ENCODE measurements around the gene DNMT1.

The DNMT1 gene

GRCh38 chr19:10195199-10195519 lies 406 bp upstream of the DNMT1 start:
- in situ Hi-C loops (cut with MboI; ENCODE audit: low pct_unique_long_range_greater_than_20kb, low sequenced_read_pairs, unreplicated experiment) = no loop called here
- TF ChIP-seq CTCF (IDR thresholded peaks at IDR 0.05; ENCODE audit: extremely low read depth, insufficient read depth, missing control alignments) = no peak
- DNase-seq (ENCODE audit: low spot score) = no peak

GRCh38 chr19:10193790-10194499 lies 808 bp downstream of the DNMT1 start:
- in situ Hi-C loops (cut with MboI; ENCODE audit: low pct_unique_long_range_greater_than_20kb, low sequenced_read_pairs, unreplicated experiment) = no loop called here
- no peak for DNase-seq (ENCODE audit: low spot score)
- TF ChIP-seq CTCF (IDR thresholded peaks at IDR 0.05; ENCODE audit: extremely low read depth, insufficient read depth, missing control alignments) = no peak

DNA sequence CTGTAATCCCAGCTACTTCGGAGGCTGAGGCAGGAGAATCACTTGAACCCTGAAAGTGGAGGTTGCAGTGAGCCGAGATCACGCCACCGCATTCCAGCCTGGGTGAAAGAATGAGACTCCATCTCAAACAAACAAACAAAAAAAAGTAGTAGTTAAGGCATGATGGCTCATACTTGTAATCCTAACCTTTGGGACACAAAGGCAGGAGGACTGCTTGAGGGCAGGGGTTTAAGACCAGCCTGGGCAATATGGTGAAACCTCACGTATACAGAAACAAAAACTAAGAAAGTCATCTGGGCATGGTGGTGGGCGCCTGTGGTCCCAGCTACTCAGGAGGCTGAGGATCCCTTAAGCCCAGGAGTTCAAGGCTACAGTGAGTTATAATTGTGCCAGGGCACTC lies 1.8 kb downstream of the DNMT1 start:
- TF ChIP-seq CTCF (IDR thresholded peaks at IDR 0.05; ENCODE audit: extremely low read depth, insufficient read depth, missing control alignments) = no peak
- in situ Hi-C loops (cut with MboI; ENCODE audit: low pct_unique_long_range_greater_than_20kb, low sequenced_read_pairs, unreplicated experiment) = no loop called here
- DNase-seq (ENCODE audit: low spot score) = no peak

DNA sequence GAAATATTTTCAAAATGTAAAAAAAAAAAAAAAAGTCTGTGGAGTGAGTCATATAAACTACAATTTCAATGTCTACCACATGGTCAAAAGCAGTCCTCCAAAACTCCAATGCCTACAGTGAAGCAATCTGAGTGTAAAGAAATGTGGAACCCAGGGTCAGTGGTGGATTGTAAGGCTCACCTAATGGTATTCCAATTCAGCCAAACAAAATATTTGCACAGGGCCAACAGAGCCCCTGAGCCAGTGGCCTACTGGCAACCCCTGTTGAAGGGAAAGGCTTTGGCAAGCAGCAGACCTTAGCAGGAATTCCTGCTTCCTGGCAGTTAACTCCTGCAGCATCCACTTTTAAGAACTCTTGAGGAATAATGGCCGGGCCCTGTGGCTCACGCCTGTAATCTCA lies 3.4 kb downstream of the DNMT1 start:
- in situ Hi-C loops (cut with MboI; ENCODE audit: low pct_unique_long_range_greater_than_20kb, low sequenced_read_pairs, unreplicated experiment) = no loop called here
- DNase-seq (ENCODE audit: low spot score) = no peak
- TF ChIP-seq CTCF (IDR thresholded peaks at IDR 0.05; ENCODE audit: extremely low read depth, insufficient read depth, missing control alignments) = no peak

- no peak for TF ChIP-seq CTCF (IDR thresholded peaks at IDR 0.05; ENCODE audit: extremely low read depth, insufficient read depth, missing control alignments)
- in situ Hi-C loops (cut with MboI; ENCODE audit: low pct_unique_long_range_greater_than_20kb, low sequenced_read_pairs, unreplicated experiment) = no loop called here
- no peak for DNase-seq (ENCODE audit: low spot score)
Observed at GRCh38 chr19:10190026-10190425, 4.7 kb downstream of the DNMT1 start.

DNA sequence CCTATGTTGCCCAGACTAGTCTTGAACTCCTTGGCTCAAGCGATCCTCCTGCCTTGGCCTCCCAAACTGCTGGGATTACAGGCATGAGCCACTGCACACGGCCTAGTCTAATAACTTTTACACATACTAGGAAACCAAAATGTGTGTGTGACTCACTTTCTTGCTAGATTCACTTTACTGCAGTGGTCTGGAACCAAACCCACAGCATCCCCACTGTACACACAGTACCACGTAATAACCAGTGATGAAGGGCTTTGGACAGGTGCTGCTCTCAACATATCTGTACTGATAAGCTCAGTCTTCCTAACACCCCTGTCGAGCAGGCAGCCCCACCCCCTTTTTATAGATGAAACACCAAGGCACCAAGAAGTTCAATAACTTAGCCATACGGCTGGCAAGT lies 5.1 kb downstream of the DNMT1 start:
- no peak for DNase-seq (ENCODE audit: low spot score)
- in situ Hi-C loops (cut with MboI; ENCODE audit: low pct_unique_long_range_greater_than_20kb, low sequenced_read_pairs, unreplicated experiment) = no loop called here
- TF ChIP-seq CTCF (IDR thresholded peaks at IDR 0.05; ENCODE audit: extremely low read depth, insufficient read depth, missing control alignments) = no peak

GRCh38 chr19:10187315-10187714 lies 7.4 kb downstream of the DNMT1 start:
- TF ChIP-seq CTCF (IDR thresholded peaks at IDR 0.05; ENCODE audit: extremely low read depth, insufficient read depth, missing control alignments) = no peak

More at GRCh38 chr19:10187315-10187714, 7.4 kb downstream of the DNMT1 start:
- in situ Hi-C loops (cut with MboI; ENCODE audit: low pct_unique_long_range_greater_than_20kb, low sequenced_read_pairs, unreplicated experiment) = no loop called here
- DNase-seq (ENCODE audit: low spot score) = no peak

All from GM13977 (cell line).